IMR-90 (cell line): ENCODE results near the gene KLF13. TPM values are rescaled to one million over a fixed set of nuclear protein-coding genes. Genes with fewer than 3 reads are reported as not detected.

Experiments used
- ATAC-seq: fragments of 200-7000 bp; cut with Tn5 transposase; 2 replicates; pipeline ENCODE4 v1.9.1; 2020; ENCODE audit warnings: low read depth, mild to moderate bottlenecking, moderate library complexity
- BruUV-seq: library from RNA; stranded (reverse); fragments of 400-500 nt; replicated peaks from 2 replicates; lab custom pipeline; 2021; lab: Mats Ljungman, UMichigan
- CTCF ChIA-PET: fragments of 300-600 bp; formaldehyde crosslinking; extraction: SDS; loops from one replicate; lab custom pipeline; 2021; ENCODE audit warnings: antibody characterized with exemption; lab: Yijun Ruan, JAX
- POLR2A ChIA-PET: fragments of 300-600 bp; sonication (Branson Sonifier 250); formaldehyde crosslinking; loops from one replicate; lab custom pipeline; 2022; ENCODE audit warnings: antibody characterized with exemption; ENCODE audit not compliant: unreplicated experiment; lab: Charles Lee
- DNase-seq: peaks from one replicate; pipeline ENCODE4 v3.0.0; 2013
- H2AFZ ChIP-seq: replicated peaks from 2 replicates; pipeline ENCODE3; 2013; ENCODE audit warnings: low read length, mild to moderate bottlenecking; ENCODE audit not compliant: poor library complexity
- H2AK5ac ChIP-seq: 2 replicates; pipeline ENCODE4 v1.6.1; 2013; ENCODE audit warnings: low read depth, low read length, inconsistent platforms
- H2AK9ac ChIP-seq: replicated peaks from 2 replicates; pipeline ENCODE3; 2013; ENCODE audit warnings: mild to moderate bottlenecking, low read depth, low read length, moderate library complexity; ENCODE audit not compliant: poor library complexity
- H2BK120ac ChIP-seq: 2 replicates; pipeline ENCODE4 v1.6.1; 2013; ENCODE audit warnings: low read depth, low read length, inconsistent platforms
- H2BK15ac ChIP-seq: 3 replicates; pipeline ENCODE4 v1.6.1; 2013; ENCODE audit warnings: low read depth, low read length, inconsistent platforms
- H2BK20ac ChIP-seq: 2 replicates; pipeline ENCODE4 v1.6.1; 2013; ENCODE audit warnings: low read depth, mild to moderate bottlenecking, inconsistent platforms, low read length, moderate library complexity
- H2BK5ac ChIP-seq: 2 replicates; pipeline ENCODE4 v1.6.1; 2013; ENCODE audit warnings: mild to moderate bottlenecking, low read depth, low read length, inconsistent platforms; ENCODE audit not compliant: poor library complexity, severe bottlenecking
- H3K14ac ChIP-seq: replicated peaks from 2 replicates; pipeline ENCODE4 v1.6.1; 2013; ENCODE audit warnings: low read depth, low read length, inconsistent platforms
- H3K18ac ChIP-seq: 2 replicates; pipeline ENCODE4 v1.6.1; 2013; ENCODE audit warnings: low read depth, low read length, control low read depth
- H3K23ac ChIP-seq: 2 replicates; pipeline ENCODE4 v1.6.1; 2013; ENCODE audit warnings: low read depth, low read length, inconsistent platforms
- H3K27ac ChIP-seq: 2 replicates; pipeline ENCODE4 v1.5.1; 2013; ENCODE audit warnings: mild to moderate bottlenecking, control low read depth, low read length; ENCODE audit not compliant: insufficient read depth
- H3K27me3 ChIP-seq: 2 replicates; pipeline ENCODE4 v1.6.1; 2013; ENCODE audit warnings: low read length; ENCODE audit not compliant: control insufficient read depth, insufficient read depth
- H3K36me3 ChIP-seq: 2 replicates; pipeline ENCODE4 v1.6.1; 2013; ENCODE audit warnings: low read length, mixed read lengths; ENCODE audit not compliant: control insufficient read depth, insufficient read depth
- H3K4ac ChIP-seq: 2 replicates; pipeline ENCODE4 v1.6.1; 2013; ENCODE audit warnings: low read depth, low read length, inconsistent platforms
- H3K4me1 ChIP-seq: 2 replicates; pipeline ENCODE4 v1.6.1; 2013; ENCODE audit warnings: low read length, mixed read lengths; ENCODE audit not compliant: control insufficient read depth, insufficient read depth
- H3K4me2 ChIP-seq: 2 replicates; pipeline ENCODE4 v1.6.1; 2013; ENCODE audit warnings: low read depth, mild to moderate bottlenecking, control low read depth, low read length, moderate library complexity
- H3K4me3 ChIP-seq: 2 replicates; pipeline ENCODE4 v1.5.1; 2013; ENCODE audit warnings: low read depth, mild to moderate bottlenecking, control low read depth, low read length, moderate library complexity; ENCODE audit not compliant: insufficient read depth
- H3K56ac ChIP-seq: 2 replicates; pipeline ENCODE4 v1.6.1; 2013; ENCODE audit warnings: low read length, inconsistent platforms; ENCODE audit not compliant: insufficient read depth; ENCODE audit errors: extremely low read depth
- H3K79me1 ChIP-seq, 2 experiments: 2 replicates each; pipeline ENCODE4 v1.6.1; 2013; ENCODE audit warnings: low read length in 2 of 2, inconsistent platforms in 1 of 2, low read depth in 1 of 2
- H3K9ac ChIP-seq: 2 replicates; pipeline ENCODE4 v1.6.1; 2013; ENCODE audit warnings: low read depth, low read length, control low read depth
- H3K9me1 ChIP-seq: 2 replicates; pipeline ENCODE4 v1.6.1; 2013; ENCODE audit warnings: low read length, inconsistent platforms; ENCODE audit not compliant: insufficient read depth
- H3K9me3 ChIP-seq: 2 replicates; pipeline ENCODE4 v1.6.1; 2013; ENCODE audit warnings: low read length; ENCODE audit not compliant: control insufficient read depth, insufficient read depth
- H4K20me1 ChIP-seq: 2 replicates; pipeline ENCODE4 v1.6.1; 2013; ENCODE audit warnings: low read length, inconsistent platforms; ENCODE audit not compliant: insufficient read depth
- H4K5ac ChIP-seq: 2 replicates; pipeline ENCODE4 v1.6.1; 2013; ENCODE audit warnings: mild to moderate bottlenecking, low read depth, low read length, control low read depth
- H4K8ac ChIP-seq, 2 experiments: 2 replicates each; pipeline ENCODE4 v1.6.1; 2013; ENCODE audit warnings: low read depth in 2 of 2, low read length in 2 of 2, control low read depth in 1 of 2, inconsistent platforms in 1 of 2
- H4K91ac ChIP-seq: 2 replicates; pipeline ENCODE4 v1.6.1; 2013; ENCODE audit warnings: low read depth, low read length, inconsistent platforms; ENCODE audit not compliant: insufficient read depth
- BHLHE40 ChIP-seq: fragments of 150-350 bp; IDR thresholded peaks from 2 replicates; pipeline ENCODE4 v1.6.1; 2016; ENCODE audit warnings: mild to moderate bottlenecking, low read depth, low read length
- MXI1 ChIP-seq: IDR thresholded peaks from 2 replicates; pipeline ENCODE4 v1.6.1; 2012; ENCODE audit warnings: low read depth, mild to moderate bottlenecking, low read length, moderate library complexity, borderline replicate concordance
- POLR2A ChIP-seq: IDR thresholded peaks from 2 replicates; pipeline ENCODE4 v1.6.1; 2012; ENCODE audit warnings: mild to moderate bottlenecking, low read depth, low read length
- SMC3 ChIP-seq: fragments of 150-350 bp; IDR thresholded peaks from 2 replicates; pipeline ENCODE4 v1.6.1; 2016; ENCODE audit warnings: low read depth, mild to moderate bottlenecking, antibody characterized with exemption, low read length, moderate library complexity
- WGBS, 2 experiments: methylation state at CpG; one replicate each; pipeline versions ENCODE4 v1.1.5 to v1.1.7; 2013; ENCODE audit warnings: missing lambda C conversion rate in 2 of 2; ENCODE audit not compliant: insufficient read length in 1 of 2; ENCODE audit errors: extremely low coverage in 2 of 2; 5-methylcytosine and 5-hydroxymethylcytosine counted together
- dilution Hi-C: fragments of 300-500 bp; cut with HindIII; formaldehyde crosslinking; loops from one replicate; pipeline ENCODE4 v1.14.3; 2018; ENCODE audit warnings: low sequenced_read_pairs; ENCODE audit not compliant: unreplicated experiment
- in situ Hi-C: fragments of 300-500 bp; cut with MboI; formaldehyde crosslinking; loops from 3 replicates; pipeline ENCODE4 v1.14.3; 2019; ENCODE audit warnings: low sequenced_read_pairs, inconsistent platforms, mixed read lengths
- intact Hi-C: fragments of 100-400 bp; cut with micrococcal nuclease; formaldehyde crosslinking; loops from 2 replicates; pipeline ENCODE4 v1.10.0; 2022
- polyA plus RNA-seq, 3 experiments: library from polyadenylated mRNA; depleted of rRNA; stranded (reverse); fragments of >200 nt; gene quantifications; 2 replicates each; pipeline ENCODE4 v1.2.3, GENCODE V29; 2012; ENCODE audit warnings: low replicate concordance in 1 of 3
- total RNA-seq: library from RNA; depleted of rRNA; stranded (reverse); fragments of >200 nt; gene quantifications from 2 replicates; pipeline ENCODE4 v1.2.3, GENCODE V29; 2012
- TF ChIP-seq, protein P1 (sequence below): fragments of 150-350 bp; IDR thresholded peaks from 2 replicates; pipeline ENCODE4 v1.6.1; 2016; ENCODE audit warnings: low read depth, mild to moderate bottlenecking, low read length, moderate library complexity, borderline replicate concordance

Gene KLF13
- total and polyA plus RNA-seq, 2 of the 4 experiments (the other 2 are of a cell fraction) = 9.5 to 10.6 TPM

DNA sequence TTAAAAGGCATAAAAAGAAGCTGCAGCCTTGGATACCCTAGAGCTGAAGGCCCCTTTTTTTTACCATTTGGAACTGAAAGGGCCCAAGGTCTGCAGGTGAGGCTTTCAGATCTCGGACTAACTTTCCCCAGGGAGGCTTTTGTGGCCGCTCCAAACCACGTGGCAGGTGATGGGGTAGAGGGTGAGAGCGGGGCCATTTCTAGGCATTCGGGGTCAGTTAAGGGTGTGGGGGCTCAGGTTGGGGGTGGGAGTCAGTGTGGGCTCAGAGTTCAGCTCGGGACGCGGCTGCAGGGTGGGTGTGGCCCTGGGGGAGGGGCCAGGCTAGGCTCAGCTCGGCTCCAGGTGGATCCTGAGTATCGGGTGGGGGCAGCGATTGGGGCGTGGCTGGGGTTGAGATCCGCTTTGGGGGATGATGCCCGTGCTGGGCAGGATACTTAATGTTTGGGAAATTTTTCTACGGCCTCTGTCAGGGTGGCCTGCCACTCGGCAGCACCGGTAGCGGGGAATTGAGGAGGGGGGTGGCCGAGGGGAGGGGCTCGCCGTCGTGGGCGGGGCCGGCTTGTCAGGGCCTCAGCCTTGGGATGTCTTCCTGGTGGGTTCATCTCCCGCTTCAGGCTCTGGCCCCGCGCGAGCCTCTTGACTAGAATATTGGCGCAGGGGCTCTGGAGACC, 2.5 kb downstream of the KLF13 start:
- ATAC-seq (no peak), DNase-seq (no peak)
- Histone ChIP-seq H3K36me3 (no peaks in the 10 kb centered on the region), H3K4me1 (peaks cover 7% of the 10 kb centered on the region), H2BK15ac (no peak overlapping the region), H2AK5ac (peak overlapping the region; percentile 39; the same call in 1 of the 2 replicates), H3K4me3 (peak overlapping the region; percentile 86), H4K91ac (no peak overlapping the region), H2BK5ac (no peak overlapping the region), H3K27ac (no peak overlapping the region), H3K4ac (peak overlapping the region; percentile 40; the same call in 1 of the 2 replicates), H3K9me1 (peaks cover 18% of the 10 kb centered on the region), H2AFZ (peak overlapping the region; percentile 48), H3K14ac (no peak overlapping the region), H3K56ac (no peak overlapping the region; the same call in 1 of the 2 replicates), H2AK9ac (peak overlapping the region; percentile 95), H3K9ac (peak overlapping the region; percentile 46), H3K4me2 (peak overlapping the region; percentile 86), H4K5ac (no peak overlapping the region), H3K18ac (no peak overlapping the region), H3K23ac (0 out of 2 replicates have a peak overlapping the region, but pooled peaks have one; percentile 75), H2BK20ac (no peak overlapping the region), H2BK120ac (no peak overlapping the region), H4K8ac (peak overlapping the region in 1 of 2 experiments; percentile 70; a peak in 1 of 4 replicates), H3K79me1 (peaks cover 26 to 68% of the 10 kb centered on the region in 2 experiments), H3K27me3 (no peaks in the 10 kb centered on the region), H3K9me3 (no peaks in the 10 kb centered on the region), H4K20me1 (peaks cover 54% of the 10 kb centered on the region)
- BruUV-seq = no TSS peak
- POLR2A ChIA-PET = no interaction called here
- TF ChIP-seq, protein P1, sequence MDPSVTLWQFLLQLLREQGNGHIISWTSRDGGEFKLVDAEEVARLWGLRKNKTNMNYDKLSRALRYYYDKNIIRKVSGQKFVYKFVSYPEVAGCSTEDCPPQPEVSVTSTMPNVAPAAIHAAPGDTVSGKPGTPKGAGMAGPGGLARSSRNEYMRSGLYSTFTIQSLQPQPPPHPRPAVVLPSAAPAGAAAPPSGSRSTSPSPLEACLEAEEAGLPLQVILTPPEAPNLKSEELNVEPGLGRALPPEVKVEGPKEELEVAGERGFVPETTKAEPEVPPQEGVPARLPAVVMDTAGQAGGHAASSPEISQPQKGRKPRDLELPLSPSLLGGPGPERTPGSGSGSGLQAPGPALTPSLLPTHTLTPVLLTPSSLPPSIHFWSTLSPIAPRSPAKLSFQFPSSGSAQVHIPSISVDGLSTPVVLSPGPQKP = no peak
- TF ChIP-seq POLR2A = no peak
- no peak for TF ChIP-seq BHLHE40
- peak; percentile 11; the same call in 1 of the 2 replicates for TF ChIP-seq MXI1
- TF ChIP-seq SMC3 = no peak
- in situ Hi-C loops = loop anchor here (10.0 kb wide), 1 partner anchor 156 kb away; no protein-coding TSS in a partner anchor
- CTCF ChIA-PET = interaction anchor here (1.1 kb wide), 2 partner anchors 106 to 1352 kb away, joined by 3 read pairs; no protein-coding TSS in a partner anchor
- WGBS, 2 experiments = 24% methylated on average over 5 of the region's 29 CpGs; no CpG with 5 or more reads in 1 of the 2 experiments
- intact Hi-C loops = loop anchor here (5.0 to 10.0 kb wide), 4 partner anchors 112 to 427 kb away; partner anchors contain the start of genes FAN1 and MTMR10
- dilution Hi-C loops = no loop called here
